ENCODE results near the gene PCSK4.

The PCSK4 gene

GRCh38 chr19:1455336-1456120 lies 34.6 kb downstream of the PCSK4 start:
- DNase-seq (ENCODE audit: low read depth in 2 of 2): no peak

- DNase-seq (ENCODE audit: low read depth in 2 of 2): no peak
Observed at GRCh38 chr19:1455002-1455335, 35.2 kb downstream of the PCSK4 start.

DNA sequence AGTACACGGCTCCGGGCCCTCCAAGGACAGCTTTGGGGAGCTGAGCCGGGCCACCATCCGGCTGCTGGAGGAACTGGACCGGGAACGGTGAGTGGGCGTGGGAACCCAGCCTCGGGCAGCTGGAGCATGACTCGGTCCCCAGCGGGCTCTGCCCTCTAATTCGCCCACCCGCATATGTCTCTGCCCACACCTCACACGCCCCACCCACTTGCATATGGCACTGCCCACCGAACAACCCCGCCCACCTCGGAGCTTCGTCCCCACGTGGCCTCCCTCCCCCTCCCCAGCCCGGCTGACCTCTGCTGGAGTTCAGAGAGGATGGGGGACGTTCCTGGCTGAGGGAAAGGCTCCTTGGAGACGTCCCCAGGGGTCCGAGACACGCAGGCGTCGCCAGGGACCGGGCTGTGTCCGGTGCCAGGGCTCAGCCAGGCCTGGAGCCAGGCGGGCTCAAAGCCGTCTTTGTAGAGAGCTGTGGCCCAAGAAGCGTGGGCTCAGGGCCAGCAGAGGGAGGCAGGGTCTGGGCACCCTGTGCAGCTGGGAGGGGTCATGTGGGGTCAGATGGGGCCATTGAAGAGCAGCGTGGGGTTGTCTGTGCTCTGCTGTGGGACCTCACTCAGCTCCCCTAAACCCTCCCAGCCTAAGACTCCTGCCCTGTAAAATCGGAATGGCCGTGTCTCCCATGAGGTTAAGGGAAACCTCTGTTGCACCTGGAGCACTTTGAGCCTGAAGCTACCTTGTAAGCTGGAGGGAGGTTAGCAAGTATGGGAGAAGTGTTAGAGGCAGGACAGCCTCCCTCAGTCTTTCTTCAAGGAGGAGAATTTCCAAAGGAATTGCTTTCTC lies 36.4 kb downstream of the PCSK4 start:
- no peak for DNase-seq (ENCODE audit: low read depth in 2 of 2)

DNA sequence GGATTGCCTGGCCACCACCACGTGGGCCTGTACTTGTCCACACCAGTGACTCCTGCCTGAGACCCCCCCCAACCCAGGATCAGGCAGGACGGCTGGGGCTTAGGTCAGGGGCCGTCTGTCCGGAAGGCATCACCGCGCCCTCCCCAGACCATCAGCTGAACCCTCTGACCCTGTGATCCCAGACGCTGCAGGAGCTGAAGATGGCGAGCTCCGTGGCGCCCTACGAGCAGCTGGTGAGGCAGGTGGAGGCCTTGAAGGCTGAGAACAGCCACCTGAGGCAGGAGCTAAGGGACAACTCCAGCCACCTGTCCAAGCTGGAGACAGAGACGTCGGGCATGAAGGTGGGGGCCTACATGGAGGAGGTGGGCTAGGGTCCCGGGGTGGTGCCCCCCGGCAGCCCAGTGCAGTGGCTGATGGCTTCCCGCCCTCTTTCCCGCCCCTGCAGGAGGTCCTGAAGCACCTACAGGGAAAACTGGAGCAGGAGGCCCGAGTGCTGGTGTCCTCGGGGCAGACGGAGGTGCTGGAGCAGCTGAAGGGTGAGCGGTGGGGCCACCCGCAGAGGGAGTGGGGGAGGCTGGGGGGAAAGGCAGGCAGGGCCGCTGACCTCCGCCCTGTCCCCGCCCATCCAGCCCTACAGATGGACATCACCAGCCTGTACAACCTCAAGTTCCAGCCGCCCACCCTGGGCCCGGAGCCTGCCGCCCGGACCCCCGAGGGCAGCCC lies 37.2 kb downstream of the PCSK4 start:
- no peak for DNase-seq (ENCODE audit: low read depth in 2 of 2)

DNA sequence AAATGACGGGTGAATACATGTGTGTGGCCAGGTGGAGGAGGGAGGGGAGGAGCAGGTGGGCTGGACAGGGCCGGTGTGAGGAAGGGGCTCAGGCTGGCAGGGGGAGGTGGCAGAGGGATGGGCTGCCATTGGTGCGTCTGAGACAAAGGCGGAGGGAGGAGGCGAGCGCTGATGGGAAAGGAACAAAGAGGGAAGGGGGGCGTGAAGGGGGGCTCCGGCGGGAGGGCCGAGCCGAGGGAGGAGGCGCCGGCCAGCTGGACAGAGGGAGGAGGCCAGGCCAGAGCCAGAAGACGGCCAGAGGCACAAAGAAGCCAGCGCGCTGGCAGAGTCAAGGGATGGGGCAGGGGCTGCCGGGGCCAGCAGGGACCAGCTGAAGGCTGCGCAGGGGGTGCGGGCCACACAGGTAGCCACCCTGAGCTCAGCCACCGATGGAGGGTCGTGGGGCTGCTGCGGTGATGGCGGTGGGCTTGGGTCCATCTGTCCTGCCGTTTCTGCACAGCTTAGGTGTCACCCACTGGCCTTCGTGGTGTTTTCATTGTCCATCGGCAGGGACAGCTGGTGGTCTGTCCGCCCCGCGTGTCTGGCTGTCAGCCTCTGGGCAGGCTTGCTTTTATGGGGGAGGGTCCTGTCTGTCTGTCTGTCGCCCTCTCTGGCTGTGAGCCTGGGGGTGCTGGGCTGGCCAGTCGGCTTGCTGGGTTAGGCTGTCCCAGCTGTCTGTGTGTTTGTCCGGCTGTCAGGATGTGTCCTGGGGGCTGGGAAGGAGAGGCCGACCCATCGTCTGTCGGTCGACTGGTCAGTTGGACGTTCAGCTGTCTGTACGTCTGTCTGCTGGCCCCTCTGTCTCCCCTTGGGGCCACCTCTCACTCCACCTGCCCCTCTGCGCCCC lies 38.0 kb downstream of the PCSK4 start:
- DNase-seq (ENCODE audit: low read depth in 2 of 2): no peak

GRCh38 chr19:1450735-1451731 lies 39.1 kb downstream of the PCSK4 start:
- DNase-seq (ENCODE audit: low read depth in 2 of 2): no peak

DNA sequence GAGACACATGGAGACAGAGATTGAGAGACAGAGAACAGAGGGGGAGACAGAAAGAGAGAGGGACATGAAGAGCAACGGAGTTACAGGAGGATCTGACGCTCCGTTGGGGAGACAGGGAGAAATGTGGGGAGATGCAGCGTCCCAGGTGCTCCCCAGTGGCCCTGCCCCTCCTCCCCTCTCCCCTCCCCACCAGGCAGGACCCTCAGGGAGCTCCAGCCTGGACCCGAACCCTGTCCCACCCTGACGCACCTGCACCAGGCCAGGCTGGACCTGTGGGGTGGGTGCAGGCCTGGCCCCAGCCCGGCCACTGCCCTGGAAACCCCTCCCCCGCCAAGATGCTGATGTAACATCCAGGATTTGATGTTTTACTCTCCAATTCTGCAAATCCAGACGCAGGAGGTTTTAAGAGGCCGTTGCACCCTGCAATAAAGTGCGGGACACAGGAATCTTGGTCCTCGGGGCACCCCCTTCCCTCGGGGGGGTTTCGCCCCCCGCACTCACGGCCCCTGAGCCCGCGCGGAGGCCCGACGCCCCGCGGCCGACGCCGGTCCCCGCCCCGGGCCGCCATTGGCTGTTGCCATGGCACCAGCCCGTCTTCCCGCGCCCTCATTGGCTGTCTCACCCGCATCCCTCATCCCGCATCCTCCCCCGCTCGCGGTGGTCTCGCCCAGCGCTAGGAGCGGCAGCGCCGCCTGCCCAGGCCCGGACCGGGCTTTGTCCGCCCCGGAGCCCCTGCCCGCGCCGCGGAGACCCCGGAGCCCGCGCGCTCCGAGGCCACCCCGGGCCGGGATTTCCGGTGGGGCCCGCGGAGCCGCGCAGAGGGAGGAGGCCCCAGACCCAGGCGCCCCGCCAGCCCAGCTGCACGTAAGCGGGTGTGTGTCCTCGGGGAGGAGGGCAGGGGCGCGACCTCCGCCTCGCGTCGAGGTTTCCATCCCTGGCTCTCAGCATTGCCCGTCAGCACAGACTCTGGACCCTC lies 40.4 kb downstream of the PCSK4 start, which contains the start of gene APC2:
APC2 (plus strand) TSS at position 655 of the 976 bp plus-strand sequence. CDS start 2,881 bp downstream, outside the sequence.
- no peak for DNase-seq (ENCODE audit: low read depth in 2 of 2)

DNA sequence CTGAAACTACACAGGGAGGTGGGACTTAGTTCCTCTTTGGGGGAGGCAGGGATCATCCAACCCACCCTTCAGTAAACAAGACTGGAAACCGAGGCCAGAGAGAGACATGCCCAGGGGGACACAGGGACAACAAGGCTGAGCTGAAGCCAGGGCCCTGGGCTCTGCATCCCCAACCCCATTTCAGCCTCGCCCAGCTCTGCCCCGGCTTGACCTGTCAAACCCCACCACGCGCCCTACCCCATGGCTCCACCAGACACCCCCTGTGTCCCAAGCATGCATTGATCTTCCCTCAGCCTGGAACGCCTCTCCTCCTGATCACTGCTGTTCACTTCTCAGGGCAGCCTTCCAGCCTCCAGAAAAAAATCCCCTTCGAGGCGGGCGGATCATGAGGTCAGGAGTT lies 42.2 kb downstream of the PCSK4 start:
- no peak for DNase-seq (ENCODE audit: low read depth in 2 of 2)

- no peak for DNase-seq (ENCODE audit: low read depth in 2 of 2)
Observed at GRCh38 chr19:1447504-1447903, 42.6 kb downstream of the PCSK4 start.

- DNase-seq (ENCODE audit: low read depth in 2 of 2): no peak
Observed at GRCh38 chr19:1446713-1447481, 43.3 kb downstream of the PCSK4 start.

GRCh38 chr19:1445932-1446712 lies 44.0 kb downstream of the PCSK4 start:
- DNase-seq (ENCODE audit: low read depth in 2 of 2): no peak

DNA sequence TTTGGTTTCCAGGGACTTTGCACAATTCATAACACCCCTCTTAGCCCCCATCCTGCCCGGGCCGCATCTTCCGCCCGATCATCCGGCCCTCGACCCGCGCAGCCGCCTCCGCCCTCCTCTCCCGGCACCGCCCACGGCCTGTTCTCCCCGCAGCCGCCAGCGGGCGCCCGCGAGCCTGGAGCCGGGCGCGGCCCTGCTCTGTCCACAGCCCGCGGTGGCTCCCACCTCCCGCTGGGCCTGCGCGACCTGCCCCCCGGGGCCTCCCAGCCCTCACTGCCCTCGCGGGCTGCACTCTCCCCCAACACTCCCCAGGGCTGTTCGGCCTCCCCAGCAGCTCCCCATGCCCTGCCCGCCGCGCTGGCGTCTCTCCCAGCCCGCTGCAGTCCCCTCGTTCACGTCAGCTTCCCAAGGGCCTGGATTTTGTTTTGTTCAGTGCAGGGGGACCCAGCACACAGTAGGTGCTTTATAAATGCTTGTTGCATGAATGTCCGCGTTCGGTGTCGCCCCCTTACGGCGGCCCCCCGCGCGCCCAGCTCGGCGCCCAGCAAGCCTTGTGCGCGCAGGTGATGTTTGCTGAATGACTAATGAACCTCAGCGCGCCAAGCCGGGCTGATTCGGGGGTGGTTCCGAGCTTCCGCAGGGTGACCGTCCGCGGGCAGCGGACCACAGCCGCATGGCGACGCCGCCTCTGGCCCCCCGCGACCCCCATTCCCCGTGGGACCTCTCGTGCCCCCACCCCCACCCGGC lies 44.8 kb downstream of the PCSK4 start:
- peak; percentile 43 to 53 for DNase-seq (ENCODE audit: low read depth in 2 of 2)

GRCh38 chr19:1441677-1442438 lies 48.3 kb downstream of the PCSK4 start:
- no peak for DNase-seq (ENCODE audit: low read depth in 2 of 2)

DNA sequence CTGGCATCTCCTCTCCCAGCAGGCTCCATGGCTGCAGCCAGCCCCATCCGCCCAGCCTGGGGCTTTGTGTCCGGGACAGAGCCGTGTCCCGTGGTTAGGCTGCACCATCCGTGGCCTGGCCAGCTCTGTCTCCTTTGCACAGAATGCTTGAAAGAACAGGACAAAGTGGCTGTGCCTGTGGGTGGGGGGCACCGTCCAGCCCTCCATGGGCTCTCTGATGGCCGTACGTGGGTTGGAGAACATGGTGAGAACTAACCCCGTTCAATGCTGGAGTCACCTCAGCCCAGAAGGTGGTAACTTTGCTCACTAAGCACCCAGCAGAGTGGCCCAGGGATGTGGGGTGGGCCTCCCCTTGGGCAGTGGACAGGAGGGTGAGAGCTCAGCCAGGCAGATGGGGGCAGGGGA lies 49.1 kb downstream of the PCSK4 start:
- no peak for DNase-seq (ENCODE audit: low read depth in 2 of 2)

- no peak for DNase-seq (ENCODE audit: low read depth in 2 of 2)
Observed at GRCh38 chr19:1440418-1440801, 49.7 kb downstream of the PCSK4 start.

All from activated CD8-positive, alpha-beta memory T cell treated with anti-CD3 and anti-CD28 coated beads for 4 hours (primary cell).